GM12878 (cell line): ENCODE data around the gene ADCYAP1R1. TPM values are rescaled to one million over a fixed set of nuclear protein-coding genes. Genes with fewer than 3 reads are reported as not detected.

Source experiments
- ATAC-seq: fragments of 200-7000 bp; cut with Tn5 transposase; 3 replicates; pipeline ENCODE4 v1.9.1; 2020; ENCODE audit warnings: mild to moderate bottlenecking, moderate library complexity
- BruUV-seq: library from RNA; stranded (reverse); fragments of 400-500 nt; replicated peaks from 2 replicates; lab custom pipeline; 2021; lab: Mats Ljungman, UMichigan
- CTCF ChIA-PET: fragments of 300-600 bp; sonication (Branson Sonifier 250); formaldehyde crosslinking; extraction: SDS; loops from one replicate; lab custom pipeline; 2021; ENCODE audit warnings: inconsistent platforms; lab: Yijun Ruan, JAX
- POLR2A ChIA-PET: fragments of 350-600 bp; formaldehyde crosslinking; extraction: SDS; loops from one replicate; lab custom pipeline; 2021; ENCODE audit warnings: inconsistent platforms; lab: Charles Lee
- RAD21 ChIA-PET: fragments of 300-600 bp; sonication (Branson Sonifier 250); formaldehyde crosslinking; loops from one replicate; lab custom pipeline; 2023; ENCODE audit warnings: antibody characterized with exemption; ENCODE audit not compliant: unreplicated experiment; lab: Charles Lee
- SMC1A ChIA-PET: fragments of 300-600 bp; sonication (Branson Sonifier 250); formaldehyde crosslinking; loops from one replicate; lab custom pipeline; 2023; ENCODE audit not compliant: unreplicated experiment, uncharacterized antibody; lab: Charles Lee
- DNase-seq: peaks from one replicate; pipeline ENCODE4 v3.0.0-alpha.2; 2011; ENCODE audit warnings: low read depth, low spot score
- FAIRE-seq: peaks from 3 replicates; lab custom pipeline; 2011; peaks lifted over from hg19 to GRCh38; lab: Jason Lieb, UNC
- H2AFZ ChIP-seq: 2 replicates; pipeline ENCODE4 v1.6.0; 2011; ENCODE audit warnings: low read depth, low read length, control low read depth; ENCODE audit not compliant: control insufficient read depth
- H3K27ac ChIP-seq: 2 replicates; pipeline ENCODE4 v1.5.1; 2011; ENCODE audit warnings: control low read depth; ENCODE audit not compliant: control insufficient read depth, insufficient read depth
- H3K27me3 ChIP-seq, 2 experiments: replicated peaks in 1 of 2; 2 replicates each; pipeline versions ENCODE4 v1.6.0 to v1.6.1; 2011; ENCODE audit warnings: low read length in 1 of 2; ENCODE audit not compliant: control insufficient read depth in 2 of 2, insufficient read depth in 2 of 2
- H3K36me3 ChIP-seq, 2 experiments: 2 replicates each; pipeline ENCODE4 v1.5.1; 2011; ENCODE audit warnings: low read length in 1 of 2; ENCODE audit not compliant: control insufficient read depth in 2 of 2, insufficient read depth in 2 of 2
- H3K4me1 ChIP-seq: 2 replicates; pipeline ENCODE4 v1.6.1; 2011; ENCODE audit warnings: mild to moderate bottlenecking, low read length, moderate library complexity, mixed read lengths; ENCODE audit not compliant: control insufficient read depth, insufficient read depth
- H3K4me2 ChIP-seq: 2 replicates; pipeline ENCODE4 v1.6.0; 2011; ENCODE audit warnings: control low read depth; ENCODE audit not compliant: control insufficient read depth, insufficient read depth
- H3K4me3 ChIP-seq: fragments of 200-600 bp; sonication (generic); 2 replicates; pipeline ENCODE4 v1.5.1; 2016
- H3K79me2 ChIP-seq: 2 replicates; pipeline ENCODE4 v1.6.0; 2011; ENCODE audit warnings: low read length; ENCODE audit not compliant: control insufficient read depth, insufficient read depth
- H3K9ac ChIP-seq: 2 replicates; pipeline ENCODE4 v1.8.0; 2011; ENCODE audit warnings: low read length, control low read depth, mixed read lengths; ENCODE audit not compliant: control insufficient read depth, insufficient read depth
- H3K9me3 ChIP-seq: replicated peaks from 3 replicates; pipeline ENCODE4 v1.5.1; 2011; ENCODE audit warnings: mild to moderate bottlenecking, low read length; ENCODE audit not compliant: control insufficient read depth, insufficient read depth
- H4K20me1 ChIP-seq: 2 replicates; pipeline ENCODE4 v1.6.0; 2011; ENCODE audit not compliant: control insufficient read depth, insufficient read depth
- BACH1 ChIP-seq: fragments of 450-650 bp; IDR thresholded peaks from 2 replicates; pipeline ENCODE4 v1.6.1; 2017; ENCODE audit warnings: mild to moderate bottlenecking, borderline replicate concordance
- BCLAF1 ChIP-seq: fragments of 450-650 bp; IDR thresholded peaks from 2 replicates; pipeline ENCODE4 v1.6.1; 2017; ENCODE audit warnings: antibody characterized with exemption, mild to moderate bottlenecking, moderate library complexity
- EZH2 ChIP-seq: IDR thresholded peaks from 2 replicates; pipeline ENCODE4 v1.6.1; 2012; ENCODE audit warnings: low read depth, mild to moderate bottlenecking, control low read depth, inconsistent platforms, low read length, borderline replicate concordance; ENCODE audit not compliant: control insufficient read depth
- IRF4 ChIP-seq: IDR thresholded peaks from 2 replicates; pipeline ENCODE4 v1.6.1; 2011; ENCODE audit warnings: low read depth, low read length
- KLF5 ChIP-seq: fragments of 450-650 bp; IDR thresholded peaks from 2 replicates; pipeline ENCODE4 v1.6.1; 2014; ENCODE audit warnings: mild to moderate bottlenecking; ENCODE audit not compliant: partially characterized antibody
- MAX ChIP-seq: IDR thresholded peaks from 2 replicates; pipeline ENCODE4 v1.6.1; 2012; ENCODE audit warnings: low read depth, low read length, improper control_type of control experiment
- MLLT1 ChIP-seq: fragments of 450-650 bp; IDR thresholded peaks from 2 replicates; pipeline ENCODE4 v1.6.1; 2016; ENCODE audit warnings: mild to moderate bottlenecking
- NBN ChIP-seq: fragments of 450-650 bp; IDR thresholded peaks from 2 replicates; pipeline ENCODE4 v1.6.1; 2016
- NKRF ChIP-seq: fragments of 450-650 bp; conservative IDR thresholded peaks from 2 replicates; pipeline ENCODE4 v1.6.1; 2017; ENCODE audit warnings: mild to moderate bottlenecking, moderate library complexity
- NR2C2 ChIP-seq: IDR thresholded peaks from 2 replicates; pipeline ENCODE4 v1.6.1; 2011; ENCODE audit warnings: borderline replicate concordance, low read depth; ENCODE audit not compliant: control insufficient read depth, insufficient read length
- RAD21 ChIP-seq: IDR thresholded peaks from 2 replicates; pipeline ENCODE4 v1.6.1; 2011; ENCODE audit warnings: mild to moderate bottlenecking, low read depth, low read length, moderate library complexity; ENCODE audit not compliant: insufficient read depth
- RELA ChIP-seq: fragments of 450-650 bp; IDR thresholded peaks from 2 replicates; pipeline ENCODE4 v1.8.0; 2014; ENCODE audit warnings: borderline replicate concordance; ENCODE audit not compliant: partially characterized antibody
- SKIL ChIP-seq: fragments of 450-650 bp; IDR thresholded peaks from 2 replicates; pipeline ENCODE4 v1.6.1; 2017; ENCODE audit warnings: mild to moderate bottlenecking, low read depth, inconsistent platforms; ENCODE audit not compliant: poor library complexity, severe bottlenecking
- ZNF622 ChIP-seq: fragments of 450-650 bp; IDR thresholded peaks from 2 replicates; pipeline ENCODE4 v1.6.1; 2017; ENCODE audit warnings: mild to moderate bottlenecking, inconsistent platforms
- WGBS: methylation state at CpG from one replicate; pipeline ENCODE4 v1.1.6; 2016; ENCODE audit warnings: low lambda C conversion rate; ENCODE audit not compliant: insufficient replicate concordance, insufficient coverage; ENCODE audit errors: missing lambda C conversion rate; 5-methylcytosine and 5-hydroxymethylcytosine counted together
- in situ Hi-C: fragments of 300-500 bp; cut with MboI; formaldehyde crosslinking; loops from 9 replicates; pipeline ENCODE4 v1.14.3; 2018; ENCODE audit warnings: mixed read lengths
- intact Hi-C: fragments of 100-400 bp; cut with micrococcal nuclease; formaldehyde crosslinking; loops from one replicate; pipeline ENCODE4 v1.14.2; 2022; ENCODE audit not compliant: unreplicated experiment
- polyA plus RNA-seq, 11 experiments: library from polyadenylated mRNA; depleted of rRNA in 4 of 11; unstranded in 6 of 11; stranded (reverse) in 5 of 11; fragments of >200 nt; fragmentation: Nextera tagmentation in 4 of 11; fragmentation: Illumina TruSeq in 1 of 11; extraction: Ambion mirVana in 4 of 11; extraction: Trizol in 1 of 11; gene quantifications; 1 replicate in 1 of 11; 2 replicates in 10 of 11; pipeline versions ENCODE4 v1.2.1 to v1.2.3, GENCODE V29; 2011 to 2016; ENCODE audit warnings: inconsistent platforms in 2 of 11, missing spikeins in 2 of 11, low read depth in 1 of 11
- total RNA-seq, 4 experiments: library from RNA; depleted of rRNA in 3 of 4; stranded (reverse); fragments of >200 nt in 3 of 4; fragmentation: Illumina TruSeq in 1 of 4; extraction: Trizol in 1 of 4; gene quantifications; 2 replicates each; pipeline versions ENCODE4 v1.2.1 to v1.2.3, GENCODE V29; 2013 to 2021

The ADCYAP1R1 gene
- total and polyA plus RNA-seq, 10 of the 15 experiments (the other 5 are each of a cell fraction or from before 2014, with no cell fraction given), result not detected

- H3K9ac ChIP-seq, result no peak overlapping the region
- FAIRE-seq (no peak), ATAC-seq (no peak), DNase-seq (no peak)
- WGBS, result 56% methylated on average over 8 of the region's 8 CpGs
- H3K9me3 ChIP-seq, result no peaks in the 10 kb centered on the region
- H2AFZ ChIP-seq, result no peak overlapping the region
- H3K4me2 ChIP-seq, result no peak overlapping the region
- BruUV-seq, result no TSS peak
- no peaks in the 10 kb centered on the region for H3K79me2 ChIP-seq
- CTCF ChIA-PET, result no interaction called here
- H3K36me3 ChIP-seq, result no peaks in the 10 kb centered on the region
- RAD21 ChIA-PET, result interaction anchor here (0.5 to 1.2 kb wide), 2 partner anchors 16 to 93 kb away, joined by 3 to 5 read pairs; no protein-coding TSS in a partner anchor
- H3K27me3 ChIP-seq, result peaks cover 3 to 12% of the 10 kb centered on the region in 2 experiments
- no peak overlapping the region for H3K27ac ChIP-seq
- no peaks in the 10 kb centered on the region for H4K20me1 ChIP-seq
- H3K4me1 ChIP-seq, result no peaks in the 10 kb centered on the region
- POLR2A ChIA-PET, result no interaction called here
- in situ Hi-C loops (no loop called here), intact Hi-C loops (no loop called here)
- SMC1A ChIA-PET, result no interaction called here
- no peak overlapping the region for H3K4me3 ChIP-seq
- no peak for TF ChIP-seq NR2C2
- TF ChIP-seq SKIL, result no peak
- no peak for TF ChIP-seq IRF4
- no peak for TF ChIP-seq MAX
- TF ChIP-seq BACH1, result no peak
- no peak for TF ChIP-seq RAD21
- no peak for TF ChIP-seq NKRF
- TF ChIP-seq ZNF622, result no peak
- TF ChIP-seq NBN, result no peak
- TF ChIP-seq MLLT1, result no peak
- no peak for TF ChIP-seq EZH2
- TF ChIP-seq KLF5, result no peak
- no peak for TF ChIP-seq RELA
- no peak for TF ChIP-seq BCLAF1
Measured at GRCh38 chr7:31076051-31076450, 23.9 kb downstream of the ADCYAP1R1 start.
